Activated naive CD4-positive, alpha-beta T cell treated with anti-CD3 and anti-CD28 coated beads, Interleukin-2, amount 50 U/mL, for 72 hours (primary cell): ENCODE data around the gene PEPD. TPM values are rescaled to one million over a fixed set of nuclear protein-coding genes. Genes with fewer than 3 reads are reported as not detected.
A peak's percentile ranks its signal among the peaks of the same experiment; 100 is the strongest.

ENCODE experiments used
- ATAC-seq, 2 donors: fragments of 150-1000 bp; cut with Tn5 transposase; 2 replicates each; pipeline ENCODE4 v1.10.0; 2021; ENCODE audit warnings: mild to moderate bottlenecking in 2 of 2, moderate library complexity in 2 of 2
- DNase-seq, 2 donors: peaks; one replicate each; pipeline ENCODE4 v3.0.0; 2021 to 2022; ENCODE audit warnings: low spot score in 2 of 2
- H3K27ac Mint-ChIP-seq, 2 donors: one replicate each; pipeline ENCODE4 v1.8.0; 2022; ENCODE audit warnings: mild to moderate bottlenecking in 2 of 2, mixed read lengths in 2 of 2
- H3K36me3 Mint-ChIP-seq, 2 donors: one replicate each; pipeline ENCODE4 v1.8.0; 2022; ENCODE audit warnings: mixed read lengths in 2 of 2
- H3K9me3 Mint-ChIP-seq, 2 donors: one replicate each; pipeline ENCODE4 v1.8.0; 2022; ENCODE audit warnings: mixed read lengths in 2 of 2
- total RNA-seq, 2 donors: library from RNA; stranded (reverse); gene quantifications; one replicate each; pipeline ENCODE4 v1.2.3, GENCODE V29; 2022

Gene PEPD
- total RNA-seq, 2 donors from 2014 or later: 27.9 to 35.2 TPM

DNA sequence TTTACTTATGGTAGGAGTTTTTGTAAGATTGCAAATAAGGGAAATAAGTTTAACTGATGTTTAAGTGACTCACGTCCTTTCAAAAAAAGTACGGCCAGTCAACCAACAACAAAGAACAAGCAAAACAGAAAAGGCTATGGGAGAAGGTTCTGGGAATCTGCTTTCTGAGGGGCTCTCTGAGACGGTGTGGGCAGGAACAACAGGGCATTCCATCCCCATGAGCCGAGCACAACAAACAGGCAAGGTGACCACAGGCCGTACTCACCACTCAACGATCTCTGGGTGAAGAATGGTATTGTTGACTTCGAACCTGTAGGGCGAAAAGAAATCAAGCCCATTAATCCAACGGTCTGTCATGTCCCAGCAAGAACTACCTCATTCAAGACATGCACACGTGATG is 43.8 kb downstream of the PEPD start:
- no peak overlapping the region for H3K27ac Mint-ChIP-seq
- H3K9me3 Mint-ChIP-seq: peaks cover 0 to 4% of the 10 kb centered on the region in 2 donors
- ATAC-seq (no peak), DNase-seq (no peak)
- peaks cover 28 to 30% of the 10 kb centered on the region in 2 donors for H3K36me3 Mint-ChIP-seq

GRCh38 chr19:33476151-33476707 is 45.4 kb downstream of the PEPD start:
- DNase-seq: no peak
- no peak for ATAC-seq
- Mint-ChIP-seq H3K27ac (no peak overlapping the region), H3K36me3 (peaks cover 23 to 30% of the 10 kb centered on the region in 2 donors), H3K9me3 (peaks cover 0 to 4% of the 10 kb centered on the region in 2 donors)

DNA sequence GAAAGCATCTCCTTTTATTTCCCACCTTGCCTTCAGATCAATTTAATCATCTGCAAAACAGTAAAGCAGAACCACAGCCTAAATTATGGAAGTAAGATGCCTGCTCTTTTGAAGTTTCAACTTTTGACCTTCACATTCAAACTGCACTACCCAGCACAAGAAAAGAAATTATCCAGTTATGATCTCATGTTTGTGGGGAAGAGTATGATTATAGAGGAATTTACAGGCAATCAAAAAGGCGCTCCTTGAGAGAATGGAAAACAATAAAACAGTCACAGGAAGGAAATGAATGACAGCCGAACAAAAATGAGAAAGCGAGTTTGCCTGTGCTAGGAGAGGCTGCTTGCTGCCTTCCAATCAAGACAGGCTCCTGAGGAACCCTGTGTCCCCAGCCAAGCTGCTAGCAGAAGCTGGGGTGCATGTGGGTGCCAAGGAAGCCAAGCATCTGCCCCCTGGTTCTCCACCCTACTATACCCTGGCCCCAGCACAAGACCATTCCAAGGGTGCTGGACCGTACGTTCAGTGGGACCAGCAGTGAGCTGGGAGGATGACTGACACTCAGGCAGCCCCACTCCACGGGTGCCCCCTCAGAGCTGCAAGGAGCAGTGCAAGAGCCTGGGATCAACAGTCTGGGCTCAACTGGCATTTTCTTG is 47.8 kb downstream of the PEPD start:
- peak in 1 of 2 donors; percentile 33 for DNase-seq
- Mint-ChIP-seq H3K36me3 (peaks cover 7 to 20% of the 10 kb centered on the region in 2 donors), H3K9me3 (no peaks in the 10 kb centered on the region), H3K27ac (no peak overlapping the region)
- no peak for ATAC-seq

GRCh38 chr19:33472691-33473652 is 48.6 kb downstream of the PEPD start:
- ATAC-seq: no peak
- Mint-ChIP-seq H3K27ac (no peak overlapping the region), H3K9me3 (no peaks in the 10 kb centered on the region)

GRCh38 chr19:33472226-33472625 is 49.4 kb downstream of the PEPD start:
- peaks cover 0 to 5% of the 10 kb centered on the region in 2 donors for H3K36me3 Mint-ChIP-seq

More at GRCh38 chr19:33472691-33473652, 48.6 kb downstream of the PEPD start:
- H3K36me3 Mint-ChIP-seq: peaks cover 0 to 12% of the 10 kb centered on the region in 2 donors
- DNase-seq: peak in 1 of 2 donors; percentile 33

GRCh38 chr19:33471111-33471996 is 50.2 kb downstream of the PEPD start:
- ATAC-seq: no peak

More at GRCh38 chr19:33472226-33472625, 49.4 kb downstream of the PEPD start:
- ATAC-seq (no peak), DNase-seq (peak in 1 of 2 donors; percentile 34)
- no peaks in the 10 kb centered on the region for H3K9me3 Mint-ChIP-seq
- H3K27ac Mint-ChIP-seq: no peak overlapping the region

GRCh38 chr19:33470686-33471085 is 50.9 kb downstream of the PEPD start:
- ATAC-seq (no peak), DNase-seq (peak in 1 of 2 donors; percentile 16)
- H3K9me3 Mint-ChIP-seq: no peaks in the 10 kb centered on the region
- no peak overlapping the region for H3K27ac Mint-ChIP-seq
- no peaks in the 10 kb centered on the region for H3K36me3 Mint-ChIP-seq

More at GRCh38 chr19:33471111-33471996, 50.2 kb downstream of the PEPD start:
- H3K36me3 Mint-ChIP-seq: no peaks in the 10 kb centered on the region
- H3K27ac Mint-ChIP-seq: peak overlapping the region in 1 of 2 donors; percentile 50
- H3K9me3 Mint-ChIP-seq: no peaks in the 10 kb centered on the region
- DNase-seq: peak in 1 of 2 donors; percentile 9

GRCh38 chr19:33470040-33470330 is 51.6 kb downstream of the PEPD start:
- DNase-seq (peak in 1 of 2 donors; percentile 14), ATAC-seq (no peak)
- Mint-ChIP-seq H3K36me3 (no peaks in the 10 kb centered on the region), H3K27ac (no peak overlapping the region), H3K9me3 (no peaks in the 10 kb centered on the region)

GRCh38 chr19:33469171-33470039 is 52.2 kb downstream of the PEPD start:
- peak in 1 of 2 donors; percentile 51 for DNase-seq
- Mint-ChIP-seq H3K27ac (peak overlapping the region; percentile 7 to 59), H3K9me3 (no peaks in the 10 kb centered on the region), H3K36me3 (no peaks in the 10 kb centered on the region)
- ATAC-seq: no peak

- H3K36me3 Mint-ChIP-seq: no peaks in the 10 kb centered on the region
- no peak for ATAC-seq
- H3K9me3 Mint-ChIP-seq: no peaks in the 10 kb centered on the region
- peak in 1 of 2 donors; percentile 33 for DNase-seq
- H3K27ac Mint-ChIP-seq: no peak overlapping the region
Measured at GRCh38 chr19:33468361-33469170, 53.0 kb downstream of the PEPD start.

DNA sequence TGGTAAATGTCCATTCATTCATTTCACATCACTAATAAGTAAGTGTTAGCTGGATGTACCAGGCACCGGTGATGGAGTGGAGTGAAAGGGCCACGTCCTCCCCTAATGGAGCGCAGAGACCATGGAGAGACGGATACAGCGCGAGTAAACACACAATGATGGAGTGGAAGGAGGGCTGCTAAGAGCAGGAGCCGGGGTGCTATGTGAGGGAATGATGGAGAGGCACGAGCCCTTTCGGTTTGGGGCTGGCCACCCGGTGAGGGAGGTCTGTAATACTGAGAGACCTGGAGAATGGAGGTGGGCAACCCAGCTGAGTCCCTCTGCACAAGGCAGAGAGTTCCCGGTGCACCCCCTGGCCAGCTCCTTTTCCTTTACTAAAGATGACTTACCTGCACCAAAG is 53.7 kb downstream of the PEPD start:
- no peak for ATAC-seq

GRCh38 chr19:33465834-33466233 is 55.8 kb downstream of the PEPD start:
- H3K27ac Mint-ChIP-seq: no peak overlapping the region
- no peaks in the 10 kb centered on the region for H3K9me3 Mint-ChIP-seq
- DNase-seq (no peak), ATAC-seq (no peak)
- no peaks in the 10 kb centered on the region for H3K36me3 Mint-ChIP-seq

More for the DNA sequence above, 53.7 kb downstream of the PEPD start:
- Mint-ChIP-seq H3K27ac (peak overlapping the region in 1 of 2 donors; percentile 77), H3K9me3 (no peaks in the 10 kb centered on the region), H3K36me3 (no peaks in the 10 kb centered on the region)
- no peak for DNase-seq

DNA sequence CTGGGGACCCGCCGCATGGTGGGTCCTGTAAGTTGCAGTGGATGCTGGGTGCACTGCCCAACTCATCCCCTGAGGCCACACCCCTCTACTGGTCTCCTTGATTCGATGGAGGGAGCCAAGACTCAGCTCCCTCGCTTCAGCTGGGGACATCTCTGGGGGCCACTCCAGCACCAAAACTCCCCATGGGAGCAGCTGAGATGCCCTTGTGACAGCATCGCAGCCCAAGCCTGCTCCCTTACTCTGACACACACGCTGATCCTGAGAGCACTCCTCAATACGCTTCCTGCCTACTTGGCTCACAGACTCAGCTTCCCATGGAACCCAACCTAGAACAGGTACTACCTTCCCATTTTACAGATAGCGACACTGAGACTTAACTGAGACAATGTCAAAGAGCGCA is 56.2 kb downstream of the PEPD start:
- Mint-ChIP-seq H3K9me3 (no peaks in the 10 kb centered on the region), H3K27ac (peak overlapping the region in 1 of 2 donors; percentile 4), H3K36me3 (no peaks in the 10 kb centered on the region)
- ATAC-seq: no peak
- DNase-seq: no peak

DNA sequence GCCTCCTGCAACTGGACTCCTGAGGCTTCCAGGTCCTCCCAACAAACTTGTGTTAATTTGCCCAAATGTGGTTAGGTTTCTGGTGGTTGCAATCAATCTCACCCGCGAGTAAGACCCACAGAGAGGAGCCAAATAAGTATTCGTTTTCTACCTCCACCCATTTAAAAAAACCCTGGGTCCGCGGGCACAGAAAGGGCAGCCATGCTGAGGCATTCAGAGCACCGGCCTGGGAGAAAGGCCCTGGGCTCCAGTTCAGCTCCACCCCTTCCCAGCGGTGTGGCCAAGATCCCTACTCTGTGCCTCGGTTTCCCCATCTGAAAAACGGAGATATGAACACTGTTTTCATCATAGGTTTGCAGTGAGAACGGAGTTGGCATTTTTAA is 56.9 kb downstream of the PEPD start:
- no peak overlapping the region for H3K27ac Mint-ChIP-seq
- H3K9me3 Mint-ChIP-seq: no peaks in the 10 kb centered on the region
- no peaks in the 10 kb centered on the region for H3K36me3 Mint-ChIP-seq
- DNase-seq: no peak
- ATAC-seq: no peak
